Measurements from ENCODE around the gene RWDD3.

- TF ChIP-seq CTCF (IDR thresholded peaks at IDR 0.05) (no peak), POLR2A (IDR thresholded peaks at IDR 0.05) (no peak)
These were observed 24.7 kb upstream of the RWDD3 start for GRCh38 chr1:95209291-95209690.
